ENCODE measurements around the gene IER3.

The IER3 gene

GRCh38 chr6:30747902-30748769 is 3.8 kb upstream of the IER3 start:
- no peak for DNase-seq
- H3K27me3 ChIP-seq: no peaks in the 10 kb centered on the region
- TF ChIP-seq CTCF (IDR thresholded peaks at IDR 0.05): no peak
- H3K4me1 ChIP-seq: peaks cover 0 to 52% (median 23%) of the 10 kb centered on the region in 4 donors
- H3K27ac ChIP-seq: no peak overlapping the region
- no peaks in the 10 kb centered on the region for H3K9me3 ChIP-seq
- intact Hi-C loops (cut with DNase I; ENCODE audit: low total_unique reads): loop anchor here (10.0 kb wide), 1 partner anchor 337 kb away; no protein-coding TSS in a partner anchor
- H3K4me3 ChIP-seq: no peak overlapping the region
- no peaks in the 10 kb centered on the region for H3K36me3 ChIP-seq

- no peak for TF ChIP-seq CTCF (IDR thresholded peaks at IDR 0.05)
- no peak for DNase-seq
- Histone ChIP-seq H3K36me3 (no peaks in the 10 kb centered on the region), H3K4me3 (no peak overlapping the region), H3K4me1 (peaks cover 0 to 46% (median 16%) of the 10 kb centered on the region in 4 donors), H3K27ac (no peak overlapping the region), H3K27me3 (no peaks in the 10 kb centered on the region), H3K9me3 (no peaks in the 10 kb centered on the region)
- intact Hi-C loops (cut with DNase I; ENCODE audit: low total_unique reads): loop anchor here (10.0 kb wide), 1 partner anchor 338 kb away; no protein-coding TSS in a partner anchor
Observed at GRCh38 chr6:30747300-30747687, 2.9 kb upstream of the IER3 start.

- intact Hi-C loops (cut with DNase I; ENCODE audit: low total_unique reads): loop anchor here (1.0 to 10.0 kb wide), 4 partner anchors 38 to 341 kb away; partner anchors contain the start of gene DDR1
- TF ChIP-seq CTCF (IDR thresholded peaks at IDR 0.05): no peak
Observed at GRCh38 chr6:30743099-30744053, 971 bp downstream of the IER3 start.

GRCh38 chr6:30742316-30743098 is 1.8 kb downstream of the IER3 start, which contains the start of gene FLOT1:
Gene FLOT1, minus strand, starts transcription at chr6:30742687. Its CDS starts 498 bp downstream, at chr6:30742189.
- TF ChIP-seq CTCF (IDR thresholded peaks at IDR 0.05): no peak
- peak; percentile 97 to 99 for DNase-seq
- intact Hi-C loops (cut with DNase I; ENCODE audit: low total_unique reads): loop anchor here (1.0 to 10.0 kb wide), 4 partner anchors 39 to 342 kb away; partner anchors contain the start of gene DDR1
- Histone ChIP-seq H3K27ac (peak within 1 kb of the TSS; percentile 97 to 98), H3K27me3 (no peaks in the 10 kb centered on the region), H3K4me1 (peaks cover 0 to 52% (median 35%) of the 10 kb centered on the region in 4 donors), H3K9me3 (no peaks in the 10 kb centered on the region), H3K36me3 (peaks cover 29 to 36% (median 35%) of the 10 kb centered on the region in 3 donors), H3K4me3 (peak within 1 kb of the TSS; percentile 94 to 95)

More at GRCh38 chr6:30743099-30744053, 971 bp downstream of the IER3 start:
- Histone ChIP-seq H3K9me3 (no peaks in the 10 kb centered on the region), H3K27ac (peak overlapping the region; percentile 97 to 98), H3K36me3 (peaks cover 23 to 28% (median 27%) of the 10 kb centered on the region in 3 donors), H3K4me1 (peaks cover 0 to 53% (median 35%) of the 10 kb centered on the region in 4 donors), H3K4me3 (peak overlapping the region; percentile 94 to 95), H3K27me3 (no peaks in the 10 kb centered on the region)
- peak; percentile 37 to 77 for DNase-seq
